ENCODE measurements around the gene MYL6.

Gene MYL6

DNA sequence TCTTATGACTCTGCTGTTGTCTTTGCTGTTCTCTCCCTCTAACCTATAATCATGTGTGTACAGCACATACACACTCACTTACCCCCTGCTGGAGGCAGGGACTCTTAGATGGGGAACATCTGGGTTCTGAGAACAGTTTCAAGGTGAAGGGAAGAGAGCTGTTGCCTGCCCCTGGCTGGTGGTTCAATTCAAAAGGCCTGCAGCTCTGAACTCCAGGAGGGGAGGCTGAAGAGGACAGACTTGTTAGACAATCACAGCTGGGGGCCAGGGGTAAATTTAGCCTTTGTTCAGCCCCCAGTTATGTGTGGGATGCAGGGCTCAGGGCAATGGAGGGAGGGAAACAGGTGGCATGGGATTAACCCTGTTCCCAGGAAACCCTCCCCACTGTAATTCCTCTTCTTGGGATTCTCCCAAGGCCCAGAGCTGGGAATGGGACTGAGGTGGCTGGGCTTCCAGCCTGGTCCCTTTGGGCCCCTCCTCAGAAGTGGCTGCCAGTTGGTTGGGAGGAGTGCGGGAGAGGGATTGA lies 3.9 kb upstream of the MYL6 start (continued):
- TF ChIP-seq ZNF544 (tag by site-specific recombination; IDR thresholded peaks at IDR 0.05) = no peak
- TF ChIP-seq GLIS1 (tag by site-specific recombination; IDR thresholded peaks at IDR 0.05) = peak; percentile 94
- no peak for TF ChIP-seq ZNF292 (tag by site-specific recombination; IDR thresholded peaks at IDR 0.05; ENCODE audit: borderline replicate concordance, low read depth)
- TF ChIP-seq, protein P1, sequence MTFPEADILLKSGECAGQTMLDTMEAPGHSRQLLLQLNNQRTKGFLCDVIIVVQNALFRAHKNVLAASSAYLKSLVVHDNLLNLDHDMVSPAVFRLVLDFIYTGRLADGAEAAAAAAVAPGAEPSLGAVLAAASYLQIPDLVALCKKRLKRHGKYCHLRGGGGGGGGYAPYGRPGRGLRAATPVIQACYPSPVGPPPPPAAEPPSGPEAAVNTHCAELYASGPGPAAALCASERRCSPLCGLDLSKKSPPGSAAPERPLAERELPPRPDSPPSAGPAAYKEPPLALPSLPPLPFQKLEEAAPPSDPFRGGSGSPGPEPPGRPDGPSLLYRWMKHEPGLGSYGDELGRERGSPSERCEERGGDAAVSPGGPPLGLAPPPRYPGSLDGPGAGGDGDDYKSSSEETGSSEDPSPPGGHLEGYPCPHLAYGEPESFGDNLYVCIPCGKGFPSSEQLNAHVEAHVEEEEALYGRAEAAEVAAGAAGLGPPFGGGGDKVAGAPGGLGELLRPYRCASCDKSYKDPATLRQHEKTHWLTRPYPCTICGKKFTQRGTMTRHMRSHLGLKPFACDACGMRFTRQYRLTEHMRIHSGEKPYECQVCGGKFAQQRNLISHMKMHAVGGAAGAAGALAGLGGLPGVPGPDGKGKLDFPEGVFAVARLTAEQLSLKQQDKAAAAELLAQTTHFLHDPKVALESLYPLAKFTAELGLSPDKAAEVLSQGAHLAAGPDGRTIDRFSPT (tag by site-specific recombination; IDR thresholded peaks at IDR 0.05) = no peak
- TF ChIP-seq ZNF426 (tag by site-specific recombination; IDR thresholded peaks at IDR 0.05) = no peak
- no peak for TF ChIP-seq ZNF155 (tag by site-specific recombination; IDR thresholded peaks at IDR 0.05)
- TF ChIP-seq ZNF391 (tag by site-specific recombination; IDR thresholded peaks at IDR 0.05; ENCODE audit: borderline replicate concordance, low read depth) = no peak
- no peak for TF ChIP-seq OSR2 (tag by site-specific recombination; IDR thresholded peaks at IDR 0.05)
- TF ChIP-seq ZNF837 (tag by site-specific recombination; IDR thresholded peaks at IDR 0.05) = no peak
- no peak for TF ChIP-seq ZNF169 (tag by site-specific recombination; IDR thresholded peaks at IDR 0.05)
- TF ChIP-seq ZNF221 (tag by site-specific recombination; IDR thresholded peaks at IDR 0.05; ENCODE audit: borderline replicate concordance) = no peak
- TF ChIP-seq ZNF37A (tag by site-specific recombination; IDR thresholded peaks at IDR 0.05) = no peak
- TF ChIP-seq ZNF658 (tag by site-specific recombination; IDR thresholded peaks at IDR 0.05) = no peak
- no peak for TF ChIP-seq BCL11A (tag by site-specific recombination; IDR thresholded peaks at IDR 0.05; ENCODE audit: low read depth)
- no peak for TF ChIP-seq ZNF146 (tag by site-specific recombination; IDR thresholded peaks at IDR 0.05)
- no peak for TF ChIP-seq ZNF701 (tag by site-specific recombination; IDR thresholded peaks at IDR 0.05)

DNA sequence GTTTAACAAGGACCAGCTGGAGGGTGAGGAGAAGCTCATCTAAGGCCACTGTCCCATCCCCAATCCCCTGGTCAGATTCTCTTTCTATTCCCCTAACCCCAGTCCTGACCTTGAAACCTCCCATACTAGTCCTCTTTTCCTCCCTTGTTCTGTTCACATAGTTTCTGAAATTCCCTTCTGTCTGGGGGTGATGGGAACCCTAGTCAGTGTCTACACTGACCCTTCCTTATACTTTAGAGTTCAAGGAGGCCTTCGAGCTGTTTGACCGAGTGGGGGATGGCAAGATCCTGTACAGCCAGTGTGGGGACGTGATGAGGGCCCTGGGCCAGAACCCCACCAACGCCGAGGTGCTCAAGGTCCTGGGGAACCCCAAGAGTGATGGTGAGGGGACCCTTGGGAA lies 3.3 kb upstream of the MYL6 start:
- POLR2A ChIA-PET = interaction anchor here (0.7 to 3.8 kb wide), 3 partner anchors 8 to 42 kb away, joined by 3 to 20 read pairs (median 5); partner anchors contain the start of gene ESYT1
- H3K4me1 ChIP-seq (ENCODE audit: control insufficient read depth, insufficient read depth, low read length) = peaks cover 3% of the 10 kb centered on the region; the same call in 1 of the 2 replicates
- CTCF ChIA-PET = interaction anchor here (1.0 to 2.2 kb wide), 5 partner anchors 26 to 36 kb away, joined by 3 to 8 read pairs (median 6); partner anchors contain the start of genes ESYT1, SMARCC2 and ZC3H10
- peaks cover 4 to 29% of the 10 kb centered on the region in 2 experiments for H3K36me3 ChIP-seq (ENCODE audit: control insufficient read depth in 2 of 2, insufficient read depth in 1 of 2, low read length in 2 of 2)
- no peaks in the 10 kb centered on the region for H3K9me3 ChIP-seq (ENCODE audit: control insufficient read depth, insufficient read depth, low read depth, low read length)
- no peak overlapping the region for H3K4me3 ChIP-seq (ENCODE audit: low read depth, low read length)
- TF ChIP-seq, protein P2, sequence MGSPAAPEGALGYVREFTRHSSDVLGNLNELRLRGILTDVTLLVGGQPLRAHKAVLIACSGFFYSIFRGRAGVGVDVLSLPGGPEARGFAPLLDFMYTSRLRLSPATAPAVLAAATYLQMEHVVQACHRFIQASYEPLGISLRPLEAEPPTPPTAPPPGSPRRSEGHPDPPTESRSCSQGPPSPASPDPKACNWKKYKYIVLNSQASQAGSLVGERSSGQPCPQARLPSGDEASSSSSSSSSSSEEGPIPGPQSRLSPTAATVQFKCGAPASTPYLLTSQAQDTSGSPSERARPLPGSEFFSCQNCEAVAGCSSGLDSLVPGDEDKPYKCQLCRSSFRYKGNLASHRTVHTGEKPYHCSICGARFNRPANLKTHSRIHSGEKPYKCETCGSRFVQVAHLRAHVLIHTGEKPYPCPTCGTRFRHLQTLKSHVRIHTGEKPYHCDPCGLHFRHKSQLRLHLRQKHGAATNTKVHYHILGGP (tag by site-specific recombination; IDR thresholded peaks at IDR 0.05) = no peak
- TF ChIP-seq ZNF211 (tag by site-specific recombination; IDR thresholded peaks at IDR 0.05; ENCODE audit: low read depth) (no peak), MEIS1 (CRISPR knock-in tag; IDR thresholded peaks at IDR 0.05; ENCODE audit: borderline replicate concordance) (no peak)
- no peak overlapping the region for H3K27ac ChIP-seq (ENCODE audit: extremely low read depth, low read depth, low read length)

DNA sequence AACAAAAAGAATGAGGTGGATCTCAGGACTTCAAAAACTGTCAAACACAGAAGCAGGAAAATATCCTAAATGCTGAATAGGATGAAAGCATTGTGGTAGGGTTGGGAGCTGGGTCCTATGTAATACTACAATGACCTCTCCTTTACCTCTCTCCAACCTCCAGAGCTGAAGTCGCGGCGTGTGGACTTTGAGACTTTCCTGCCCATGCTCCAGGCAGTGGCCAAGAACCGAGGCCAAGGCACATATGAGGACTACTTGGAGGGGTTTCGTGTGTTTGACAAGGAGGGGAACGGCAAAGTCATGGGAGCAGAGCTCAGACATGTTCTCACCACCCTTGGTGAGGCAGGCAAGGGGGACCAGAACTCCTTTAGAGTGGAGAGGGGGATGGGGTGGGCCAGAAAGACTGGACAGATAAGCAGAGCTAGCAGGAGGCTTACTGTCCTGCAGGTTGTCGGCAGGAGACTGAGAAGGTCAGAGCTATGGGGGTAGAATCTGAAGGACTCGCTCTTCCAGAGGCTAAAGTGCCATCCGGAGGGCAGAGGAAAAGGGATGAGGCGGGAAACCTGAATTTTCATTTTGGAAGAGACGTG lies 2.8 kb upstream of the MYL6 start:
- Histone ChIP-seq H3K4me3 (ENCODE audit: low read depth, low read length) (no peak overlapping the region), H3K27ac (ENCODE audit: extremely low read depth, low read depth, low read length) (no peak overlapping the region), H3K4me1 (ENCODE audit: control insufficient read depth, insufficient read depth, low read length) (peaks cover 3% of the 10 kb centered on the region; the same call in 1 of the 2 replicates), H3K36me3 (ENCODE audit: control insufficient read depth in 2 of 2, insufficient read depth in 1 of 2, low read length in 2 of 2) (peaks cover 4 to 34% of the 10 kb centered on the region in 2 experiments), H3K9me3 (ENCODE audit: control insufficient read depth, insufficient read depth, low read depth, low read length) (no peaks in the 10 kb centered on the region)
- TF ChIP-seq YY2 (tag by site-specific recombination; IDR thresholded peaks at IDR 0.05) = no peak
- 0 out of 2 replicates have a peak, but pooled peaks have one; percentile 37 for TF ChIP-seq IKZF3 (tag by site-specific recombination; IDR thresholded peaks at IDR 0.05)
- CTCF ChIA-PET = interaction anchor here (1.0 to 2.2 kb wide), 4 partner anchors 27 to 36 kb away, joined by 6 to 8 read pairs (median 6); partner anchors contain the start of genes ESYT1, SMARCC2 and ZC3H10
- POLR2A ChIA-PET = interaction anchor here (0.7 to 3.8 kb wide), 4 partner anchors 8 to 101 kb away, joined by 3 to 20 read pairs (median 4); partner anchors contain the start of gene ESYT1
